ENCODE measurements around the gene GPALPP1.

DNA sequence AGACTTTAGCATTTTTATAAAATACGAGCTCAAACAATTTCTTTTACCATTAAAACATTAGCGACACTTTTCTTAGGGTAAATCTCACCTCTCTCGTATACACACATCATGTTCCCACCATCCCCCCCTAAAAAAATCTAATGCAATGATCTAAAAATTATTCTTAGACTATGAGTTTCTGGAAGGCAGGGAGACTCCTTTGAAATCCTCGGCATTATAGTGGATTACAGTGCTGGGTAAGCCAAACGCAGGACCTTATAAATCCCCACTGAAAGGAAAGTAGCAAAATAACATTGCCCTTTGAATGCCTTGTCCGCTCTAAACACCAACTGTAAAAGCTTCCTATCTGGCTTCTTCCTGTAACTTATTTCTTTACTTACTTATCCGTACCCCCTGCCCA, 35.1 kb upstream of the GPALPP1 start:
- no peak for TF ChIP-seq POLR2A (IDR thresholded peaks at IDR 0.05)
- TF ChIP-seq, protein P1, sequence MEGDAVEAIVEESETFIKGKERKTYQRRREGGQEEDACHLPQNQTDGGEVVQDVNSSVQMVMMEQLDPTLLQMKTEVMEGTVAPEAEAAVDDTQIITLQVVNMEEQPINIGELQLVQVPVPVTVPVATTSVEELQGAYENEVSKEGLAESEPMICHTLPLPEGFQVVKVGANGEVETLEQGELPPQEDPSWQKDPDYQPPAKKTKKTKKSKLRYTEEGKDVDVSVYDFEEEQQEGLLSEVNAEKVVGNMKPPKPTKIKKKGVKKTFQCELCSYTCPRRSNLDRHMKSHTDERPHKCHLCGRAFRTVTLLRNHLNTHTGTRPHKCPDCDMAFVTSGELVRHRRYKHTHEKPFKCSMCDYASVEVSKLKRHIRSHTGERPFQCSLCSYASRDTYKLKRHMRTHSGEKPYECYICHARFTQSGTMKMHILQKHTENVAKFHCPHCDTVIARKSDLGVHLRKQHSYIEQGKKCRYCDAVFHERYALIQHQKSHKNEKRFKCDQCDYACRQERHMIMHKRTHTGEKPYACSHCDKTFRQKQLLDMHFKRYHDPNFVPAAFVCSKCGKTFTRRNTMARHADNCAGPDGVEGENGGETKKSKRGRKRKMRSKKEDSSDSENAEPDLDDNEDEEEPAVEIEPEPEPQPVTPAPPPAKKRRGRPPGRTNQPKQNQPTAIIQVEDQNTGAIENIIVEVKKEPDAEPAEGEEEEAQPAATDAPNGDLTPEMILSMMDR (IDR thresholded peaks at IDR 0.05): no peak
